PC-3 (cell line): ENCODE measurements around the gene ZNF487. TPM values are rescaled to one million over a fixed set of nuclear protein-coding genes. Genes with fewer than 3 reads are reported as not detected.

Experiments
- ATAC-seq: fragments of 200-7000 bp; cut with Tn5 transposase; 2 replicates; pipeline ENCODE4 v1.9.1; 2020; ENCODE audit warnings: mild to moderate bottlenecking, moderate library complexity
- BruUV-seq: library from RNA; stranded (reverse); fragments of 400-500 nt; replicated peaks from 2 replicates; lab custom pipeline; 2021; lab: Mats Ljungman, UMichigan
- CTCF ChIA-PET: fragments of 300-600 bp; sonication (Branson Sonifier 250); formaldehyde crosslinking; loops from one replicate; lab custom pipeline; 2022; ENCODE audit warnings: antibody characterized with exemption; lab: Charles Lee
- POLR2A ChIA-PET: fragments of 300-600 bp; sonication (Branson Sonifier 250); formaldehyde crosslinking; loops from one replicate; lab custom pipeline; 2022; ENCODE audit warnings: antibody characterized with exemption; ENCODE audit not compliant: unreplicated experiment; lab: Charles Lee
- DNase-seq: peaks from one replicate; pipeline ENCODE4 v3.0.0-alpha.2; 2015
- H2AFZ ChIP-seq: fragments of 300-600 bp; sonication (generic); 2 replicates; pipeline ENCODE4 v1.6.0; 2016; ENCODE audit warnings: antibody characterized with exemption, low read length
- H3F3A ChIP-seq: fragments of 300-600 bp; sonication (generic); one replicate; pipeline ENCODE4 v1.6.0; 2017; ENCODE audit warnings: antibody characterized with exemption, low read length, control low read depth, mild to moderate bottlenecking; ENCODE audit not compliant: unreplicated experiment
- H3K27ac ChIP-seq: fragments of 300-600 bp; sonication (generic); 2 replicates; pipeline ENCODE4 v1.5.1; 2016; ENCODE audit warnings: mild to moderate bottlenecking, low read length
- H3K27me3 ChIP-seq: fragments of 300-600 bp; sonication (generic); 2 replicates; pipeline ENCODE4 v1.6.1; 2016; ENCODE audit warnings: low read length, mixed read lengths
- H3K36me3 ChIP-seq: fragments of 300-600 bp; sonication (generic); 2 replicates; pipeline ENCODE4 v1.6.1; 2016; ENCODE audit warnings: low read depth, mixed run types, low read length, mixed read lengths
- H3K4me1 ChIP-seq: fragments of 300-600 bp; sonication (generic); 2 replicates; pipeline ENCODE4 v1.5.1; 2016; ENCODE audit warnings: low read length; ENCODE audit not compliant: insufficient read depth
- H3K4me2 ChIP-seq: fragments of 300-600 bp; sonication (generic); 2 replicates; pipeline ENCODE4 v1.6.0; 2016; ENCODE audit warnings: low read length
- H3K4me3 ChIP-seq: fragments of 300-600 bp; sonication (generic); 2 replicates; pipeline ENCODE4 v1.5.1; 2016; ENCODE audit warnings: mild to moderate bottlenecking, low read length, mixed read lengths
- H3K79me2 ChIP-seq: fragments of 300-600 bp; sonication (generic); 2 replicates; pipeline ENCODE4 v1.6.1; 2017; ENCODE audit warnings: low read length, mixed read lengths
- H3K9ac ChIP-seq: fragments of 300-600 bp; sonication (generic); 2 replicates; pipeline ENCODE4 v1.6.0; 2016; ENCODE audit warnings: mild to moderate bottlenecking, low read length
- H3K9me2 ChIP-seq: fragments of 300-600 bp; sonication (generic); replicated peaks from 2 replicates; pipeline ENCODE4 v1.6.1; 2016; ENCODE audit warnings: mixed run types, low read length, mixed read lengths
- H3K9me3 ChIP-seq: fragments of 300-600 bp; sonication (generic); 2 replicates; pipeline ENCODE4 v1.6.1; 2016; ENCODE audit warnings: low read length, mixed read lengths
- H4K20me1 ChIP-seq: fragments of 300-600 bp; sonication (generic); 2 replicates; pipeline ENCODE4 v1.6.1; 2016; ENCODE audit warnings: low read length, mixed read lengths
- CTCF ChIP-seq: fragments of 300-600 bp; sonication (generic); conservative IDR thresholded peaks from 2 replicates; pipeline ENCODE4 v1.5.1; 2017; ENCODE audit warnings: antibody characterized with exemption, low read depth, mild to moderate bottlenecking, low read length
- EZH2 ChIP-seq: fragments of 300-600 bp; sonication (generic); IDR thresholded peaks from one replicate; pipeline ENCODE4 v1.6.1; 2017; ENCODE audit warnings: antibody characterized with exemption, mild to moderate bottlenecking, low read length; ENCODE audit not compliant: unreplicated experiment
- EZH2phosphoT487 ChIP-seq: fragments of 300-600 bp; sonication (generic); IDR thresholded peaks from 2 replicates; pipeline ENCODE4 v1.6.1; 2018; ENCODE audit warnings: mild to moderate bottlenecking, antibody characterized with exemption, low read length, borderline replicate concordance
- intact Hi-C: fragments of 100-400 bp; cut with micrococcal nuclease; formaldehyde crosslinking; loops from 2 replicates; pipeline ENCODE4 v1.9.0; 2023
- total RNA-seq: library from RNA; depleted of rRNA; stranded (reverse); fragments of >200 nt; gene quantifications from 2 replicates; pipeline ENCODE4 v1.2.3, GENCODE V29; 2014

Gene ZNF487
- total RNA-seq, 1 experiment from 2014 or later = 9.4 TPM

- H4K20me1 ChIP-seq = no peaks in the 10 kb centered on the region
- H3K27me3 ChIP-seq = no peaks in the 10 kb centered on the region
- H3F3A ChIP-seq = no peaks in the 10 kb centered on the region
- intact Hi-C loops = no loop called here
- H3K79me2 ChIP-seq = no peaks in the 10 kb centered on the region
- no peaks in the 10 kb centered on the region for H3K4me1 ChIP-seq
- DNase-seq = no peak
- TF ChIP-seq EZH2 (no peak), EZH2phosphoT487 (no peak), CTCF (no peak)
- no peaks in the 10 kb centered on the region for H3K9me2 ChIP-seq
- POLR2A ChIA-PET = no interaction called here
- no peak overlapping the region for H3K9ac ChIP-seq
- H3K27ac ChIP-seq = no peak overlapping the region
- CTCF ChIA-PET = no interaction called here
- no peak for ATAC-seq
- no peak overlapping the region for H2AFZ ChIP-seq
- H3K4me3 ChIP-seq = no peak overlapping the region
- BruUV-seq = no TSS peak
- peaks cover 38% of the 10 kb centered on the region for H3K9me3 ChIP-seq
- peaks cover 8% of the 10 kb centered on the region; the same call in 1 of the 2 replicates for H3K36me3 ChIP-seq
- H3K4me2 ChIP-seq = no peak overlapping the region
Observed at GRCh38 chr10:43482319-43483078, 45.6 kb downstream of the ZNF487 start.

GRCh38 chr10:43491855-43492254, 54.9 kb downstream of the ZNF487 start:
- ChIA-PET CTCF (no interaction called here), POLR2A (no interaction called here)
- H3K4me1 ChIP-seq = no peaks in the 10 kb centered on the region
- no peaks in the 10 kb centered on the region for H3K27me3 ChIP-seq
- DNase-seq (no peak), ATAC-seq (no peak)
- H3K27ac ChIP-seq = no peak overlapping the region
- BruUV-seq = no TSS peak
- no peaks in the 10 kb centered on the region for H4K20me1 ChIP-seq
- H3K9ac ChIP-seq = no peak overlapping the region
- no peak overlapping the region for H3K4me2 ChIP-seq
- no peaks in the 10 kb centered on the region for H3F3A ChIP-seq
- TF ChIP-seq EZH2phosphoT487 (no peak), CTCF (no peak), EZH2 (no peak)
- no peak overlapping the region for H2AFZ ChIP-seq
- intact Hi-C loops = no loop called here
- no peaks in the 10 kb centered on the region for H3K36me3 ChIP-seq
- 0 out of 2 replicates have a peak, but pooled peaks cover 3% of the 10 kb centered on the region for H3K9me3 ChIP-seq
- no peak overlapping the region for H3K4me3 ChIP-seq
- no peaks in the 10 kb centered on the region for H3K79me2 ChIP-seq
- H3K9me2 ChIP-seq = no peaks in the 10 kb centered on the region

GRCh38 chr10:43502931-43503330, 66.0 kb downstream of the ZNF487 start:
- ATAC-seq (no peak), DNase-seq (no peak)
- no TSS peak for BruUV-seq
- Histone ChIP-seq H3K4me1 (peaks cover 3% of the 10 kb centered on the region; the same call in 1 of the 2 replicates), H3K79me2 (no peaks in the 10 kb centered on the region), H3K9ac (no peak overlapping the region), H3K36me3 (no peaks in the 10 kb centered on the region), H3K9me2 (no peaks in the 10 kb centered on the region), H3F3A (no peaks in the 10 kb centered on the region), H3K9me3 (0 out of 2 replicates have a peak, but pooled peaks cover 3% of the 10 kb centered on the region), H3K27ac (no peak overlapping the region), H3K27me3 (no peaks in the 10 kb centered on the region), H2AFZ (no peak overlapping the region), H3K4me3 (no peak overlapping the region), H3K4me2 (no peak overlapping the region), H4K20me1 (no peaks in the 10 kb centered on the region)
- ChIA-PET POLR2A (no interaction called here), CTCF (no interaction called here)
- intact Hi-C loops = no loop called here
- no peak for TF ChIP-seq EZH2
- TF ChIP-seq EZH2phosphoT487 = no peak
- no peak for TF ChIP-seq CTCF
